Activated CD4-positive, alpha-beta T cell treated with anti-CD3 and anti-CD28 coated beads for 24 hours (primary cell): ENCODE results near the gene DAB2IP.
"Not testable (repeated sequence)": the region's sequence is repeated elsewhere in the genome, so short reads cannot be mapped to it uniquely, and the experiment has no call there.

Experiments
- DNase-seq, 2 donors: peaks; one replicate each; pipeline ENCODE4 v3.0.0-alpha.2; 2020; ENCODE audit warnings: low read depth in 2 of 2

The DAB2IP gene

DNA sequence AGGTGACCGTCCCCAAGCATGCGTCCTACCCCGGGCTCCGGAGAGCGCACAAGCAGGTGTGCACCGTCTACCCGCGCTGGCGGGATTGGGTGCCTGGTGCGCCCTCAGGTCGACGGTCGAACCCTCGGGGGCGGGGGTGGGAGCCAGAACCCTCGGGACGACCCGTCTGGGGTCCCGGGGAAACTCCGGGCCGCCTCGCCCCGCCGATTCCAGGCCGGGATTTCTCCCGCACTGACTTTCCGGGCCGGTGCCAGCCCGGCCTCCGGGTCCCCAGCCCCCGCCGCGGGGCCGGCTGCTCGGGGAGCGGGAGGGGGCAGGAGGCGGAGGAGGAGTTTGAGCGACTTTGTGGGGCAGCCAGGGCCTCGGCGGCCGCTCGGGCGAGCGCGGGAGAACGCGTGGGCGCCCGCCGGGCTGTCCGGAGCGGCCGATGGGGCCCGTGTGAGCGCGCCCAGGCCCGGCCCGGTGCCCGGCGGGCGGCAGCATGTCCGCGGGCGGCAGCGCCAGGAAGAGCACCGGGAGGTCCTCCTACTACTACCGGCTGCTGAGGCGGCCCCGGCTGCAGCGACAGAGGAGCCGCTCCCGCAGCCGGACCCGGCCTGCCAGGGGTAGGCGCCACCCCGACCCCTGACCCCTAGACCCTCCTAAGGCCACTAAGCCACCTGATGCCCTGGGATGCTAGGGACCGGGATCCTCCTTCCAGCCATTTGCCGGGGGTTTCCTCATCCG, at the start of gene DAB2IP:
TSS of gene DAB2IP (plus strand) at position 340 of the 726 bp plus-strand sequence. CDS start at position 482, 142 bp downstream.
- DNase-seq: no peak

DNA sequence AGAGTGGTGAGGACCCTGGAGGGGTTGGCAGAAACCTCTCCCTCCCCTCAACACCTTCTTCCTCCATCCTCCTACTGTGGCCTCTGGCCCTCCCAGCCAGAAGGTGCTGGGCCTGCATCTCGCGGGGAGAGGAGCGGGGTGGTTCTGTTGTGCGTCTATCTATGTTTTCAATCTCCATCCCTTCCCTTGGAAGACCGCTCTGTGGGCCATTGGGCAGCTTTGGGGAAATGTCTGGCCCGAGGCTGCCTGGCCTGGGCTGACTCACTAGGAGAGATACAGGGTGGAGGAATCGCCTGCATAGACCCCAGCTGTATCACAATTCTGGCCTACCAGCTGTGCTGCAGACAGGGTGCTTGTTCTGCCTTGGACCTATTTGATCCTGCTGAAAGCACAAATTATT, 48.4 kb upstream of the DAB2IP start:
- DNase-seq: no peak

DNA sequence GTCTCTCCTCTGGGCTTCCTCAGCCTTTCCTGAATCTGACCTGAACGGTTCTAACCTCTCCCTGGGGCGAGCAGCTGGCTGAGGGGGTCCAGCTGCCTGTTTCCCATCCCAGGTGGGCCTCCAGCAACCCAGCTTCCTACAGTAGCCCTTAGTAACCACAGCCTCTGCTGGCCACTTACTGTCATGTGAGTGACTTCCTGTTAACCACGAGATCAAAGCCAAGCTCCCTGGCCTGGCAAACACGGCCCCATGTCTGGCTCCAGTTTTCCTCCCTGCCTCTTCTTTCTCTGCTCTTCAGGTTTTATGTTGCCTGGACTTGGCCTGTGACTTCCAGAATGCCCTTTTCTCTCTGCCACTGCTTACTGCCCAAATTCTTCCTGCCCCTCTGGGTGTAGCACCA, 47.2 kb upstream of the DAB2IP start:
- no peak for DNase-seq

DNA sequence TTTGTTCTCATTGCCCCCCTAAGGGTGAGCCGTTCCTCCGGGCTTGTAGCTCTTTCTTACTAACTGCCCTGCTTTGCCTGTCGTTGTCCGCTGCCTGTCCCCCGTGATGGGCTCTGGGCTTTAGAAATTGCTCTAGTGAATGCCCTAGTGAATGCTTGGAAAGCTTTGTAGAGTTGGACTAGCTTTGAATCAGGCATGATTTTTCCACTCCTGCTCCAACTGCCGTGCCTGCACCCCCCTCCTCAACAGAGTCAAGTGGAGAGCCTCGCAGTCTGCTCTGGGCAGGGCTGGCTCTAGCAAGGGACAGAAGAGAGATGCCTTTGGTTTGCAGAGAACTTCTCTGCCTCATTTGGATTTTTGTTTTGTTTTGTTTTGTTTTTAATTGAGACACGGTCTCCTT, 46.8 kb upstream of the DAB2IP start:
- no peak for DNase-seq

DNA sequence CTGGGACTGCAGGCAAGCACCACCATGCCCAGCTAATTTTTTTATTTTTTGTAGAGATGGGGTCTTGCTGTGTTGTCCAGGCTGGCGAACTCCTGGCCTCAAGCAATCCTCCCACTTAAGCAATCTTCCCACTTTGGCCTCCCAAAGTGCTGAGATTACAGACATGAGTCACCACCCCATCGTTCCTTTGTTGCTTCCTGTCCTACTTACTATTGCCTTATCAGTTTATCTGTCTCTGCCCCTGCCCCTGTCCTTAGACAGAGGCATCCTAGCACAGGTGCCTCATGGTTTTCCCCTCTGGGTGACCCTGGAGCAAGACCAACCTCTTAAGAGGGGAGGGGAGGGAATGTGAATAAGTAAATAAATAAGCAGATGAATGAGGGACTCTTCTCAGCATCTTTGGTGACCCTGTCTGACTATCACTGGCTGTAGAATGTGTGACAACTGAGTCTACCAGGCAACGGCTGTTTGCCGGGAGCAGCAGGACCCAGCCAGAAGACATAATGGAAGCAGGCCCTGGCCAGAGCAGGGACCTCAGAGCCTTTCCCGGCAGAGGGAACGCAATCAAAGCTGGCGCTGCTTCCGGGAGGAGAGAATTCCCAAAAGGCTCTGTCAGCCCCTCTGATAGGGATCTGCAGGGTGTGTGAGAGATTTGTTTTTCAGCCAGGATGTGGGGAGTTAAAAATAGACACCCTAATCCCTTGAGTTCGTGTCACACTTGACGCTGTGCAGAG, 43.8 kb upstream of the DAB2IP start:
- no peak for DNase-seq

DNA sequence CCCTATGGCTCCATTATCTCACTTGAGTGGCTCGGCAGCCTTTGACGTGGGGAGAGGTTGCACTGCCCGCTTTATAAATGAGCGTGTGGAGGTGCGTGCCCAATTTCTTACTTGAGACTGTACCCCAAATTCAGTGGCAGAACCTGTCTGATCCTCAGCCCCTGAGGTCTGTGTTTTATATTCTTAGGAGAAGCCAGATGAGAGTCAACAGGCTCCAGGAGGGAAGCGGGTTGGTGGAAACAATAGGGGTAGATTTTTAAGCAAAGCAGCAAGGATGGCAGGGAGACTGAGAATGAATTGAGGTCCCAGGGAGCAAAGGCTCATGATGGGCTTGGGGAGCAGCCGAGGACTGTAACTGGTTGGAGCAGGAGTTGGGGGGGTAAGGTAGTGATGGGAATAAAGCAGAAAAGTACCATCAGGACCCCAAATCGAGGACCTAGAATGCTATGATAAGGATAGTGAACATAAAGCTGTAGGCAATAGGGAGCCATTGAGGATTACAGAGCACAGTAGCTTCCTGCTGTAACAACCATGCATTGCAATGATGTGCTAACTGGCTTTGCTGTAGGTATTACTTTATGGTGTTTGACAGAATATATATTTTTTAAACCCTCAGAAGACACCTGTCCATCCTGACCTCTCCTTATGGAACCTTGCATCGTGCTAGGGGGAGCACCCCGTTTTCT, 43.1 kb upstream of the DAB2IP start:
- no peak for DNase-seq

DNA sequence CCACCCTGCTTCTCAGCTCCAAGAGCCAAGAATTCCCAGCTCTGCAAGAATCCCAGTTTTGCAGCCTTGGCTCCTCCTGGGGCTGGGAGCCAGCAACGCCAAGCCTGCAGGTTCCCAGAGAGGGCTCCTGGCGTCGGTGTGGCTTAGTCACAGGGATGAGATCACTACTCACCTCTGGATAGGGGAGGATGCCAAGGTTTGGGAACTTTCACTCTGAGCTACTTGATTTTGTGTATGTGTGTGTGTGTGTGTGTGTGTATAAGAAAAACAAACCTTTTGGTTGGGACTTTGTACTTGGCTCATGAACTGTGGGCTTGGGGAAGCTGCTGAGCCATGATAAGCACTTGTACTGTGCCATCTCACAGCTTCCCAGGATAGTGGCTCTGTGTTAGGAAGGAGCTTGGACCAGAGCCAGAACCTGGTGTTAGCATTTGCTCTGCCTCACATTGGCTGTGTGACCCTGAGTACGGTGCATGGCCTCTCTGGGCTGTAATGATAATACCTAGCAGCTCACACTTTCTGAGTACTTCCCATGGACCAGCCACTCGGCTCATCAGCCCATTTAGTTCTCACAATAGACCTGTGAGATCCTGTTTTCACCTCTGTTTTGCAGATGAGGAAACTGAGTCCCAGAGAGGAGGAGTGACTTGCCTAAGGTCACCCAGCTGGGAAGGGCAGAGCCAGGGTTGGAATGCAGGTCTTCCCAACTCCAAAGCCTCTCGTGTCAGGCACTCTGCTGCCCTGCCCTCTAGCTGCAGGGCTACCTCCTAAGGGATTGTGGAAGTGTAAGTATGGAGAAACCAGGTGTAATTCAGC, 41.4 kb upstream of the DAB2IP start:
- no peak for DNase-seq

DNA sequence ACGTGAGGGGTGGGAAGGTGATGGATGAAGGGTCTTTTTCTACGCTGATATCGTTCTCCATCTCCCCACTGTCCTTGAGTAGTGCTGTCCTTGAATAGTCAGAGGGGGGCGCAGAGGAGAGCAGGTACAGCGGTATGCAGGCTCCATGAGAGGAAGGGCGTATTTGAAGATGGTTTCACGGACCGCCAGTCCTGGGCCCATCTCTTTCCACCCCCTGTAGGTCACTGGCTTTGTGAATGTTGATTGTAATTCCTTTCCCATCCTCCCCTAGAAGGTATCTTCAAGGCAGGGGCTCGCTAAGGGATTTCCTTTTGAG, 40.8 kb upstream of the DAB2IP start:
- DNase-seq: no peak

DNA sequence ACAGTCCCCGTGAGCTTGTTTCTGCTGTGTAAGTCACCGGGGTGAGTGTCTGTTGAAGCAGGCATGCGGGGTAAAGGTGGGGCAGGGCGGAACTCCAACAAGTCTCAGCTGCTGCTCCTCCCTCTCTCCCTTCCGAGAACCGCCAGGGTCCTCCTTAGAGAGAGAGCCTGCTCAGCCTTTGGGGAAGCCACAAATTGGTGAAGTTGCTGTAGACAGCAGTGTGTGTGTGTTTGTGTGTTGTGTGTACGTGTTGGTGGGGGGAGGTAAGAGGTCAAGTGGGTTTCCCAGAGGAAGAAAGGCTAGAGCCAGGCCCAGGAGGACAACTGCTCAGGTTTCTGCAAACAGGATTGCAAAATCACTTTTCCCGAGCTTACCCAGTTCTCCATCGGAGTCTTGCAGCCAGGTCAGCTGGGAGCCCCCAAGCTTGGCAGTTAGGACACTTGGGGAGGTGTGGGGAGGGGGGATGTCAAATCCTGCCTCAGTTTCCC, 38.9 kb upstream of the DAB2IP start:
- no peak for DNase-seq

DNA sequence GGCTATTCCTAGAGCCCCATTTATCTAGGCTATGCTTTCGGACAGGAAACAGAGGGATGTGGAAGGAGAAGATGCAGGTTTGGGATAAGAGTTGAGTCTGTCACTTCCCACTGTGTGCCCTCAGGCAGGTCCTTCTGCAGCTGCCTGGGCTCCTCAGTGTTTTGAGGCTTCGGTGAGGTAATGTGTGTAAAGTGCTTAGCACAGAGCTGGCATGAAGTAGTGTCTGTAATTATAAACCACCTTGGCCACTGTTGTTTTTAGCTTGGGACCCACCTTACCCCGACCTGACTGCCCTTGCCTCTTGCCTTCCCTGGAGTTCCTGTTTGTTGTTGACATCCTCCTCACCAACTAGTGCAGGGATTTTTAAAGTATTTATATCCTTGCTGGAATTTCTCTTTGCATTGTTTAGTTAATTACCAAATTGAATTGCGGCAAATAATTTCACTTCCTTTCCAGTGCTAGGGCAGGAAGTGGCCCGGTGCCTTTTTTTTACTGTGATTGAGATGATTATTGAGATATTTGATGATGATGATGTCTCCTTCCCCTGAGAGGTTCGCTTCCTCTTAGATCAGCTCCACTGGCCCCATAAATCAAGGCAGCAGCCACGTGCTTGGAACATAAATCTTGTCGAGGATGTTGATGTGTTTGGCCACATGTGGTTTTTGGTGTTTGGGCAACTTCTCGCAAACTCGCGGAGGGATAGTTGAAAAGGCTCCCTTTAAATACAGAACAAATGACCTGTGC, 38.3 kb upstream of the DAB2IP start:
- no peak for DNase-seq

DNA sequence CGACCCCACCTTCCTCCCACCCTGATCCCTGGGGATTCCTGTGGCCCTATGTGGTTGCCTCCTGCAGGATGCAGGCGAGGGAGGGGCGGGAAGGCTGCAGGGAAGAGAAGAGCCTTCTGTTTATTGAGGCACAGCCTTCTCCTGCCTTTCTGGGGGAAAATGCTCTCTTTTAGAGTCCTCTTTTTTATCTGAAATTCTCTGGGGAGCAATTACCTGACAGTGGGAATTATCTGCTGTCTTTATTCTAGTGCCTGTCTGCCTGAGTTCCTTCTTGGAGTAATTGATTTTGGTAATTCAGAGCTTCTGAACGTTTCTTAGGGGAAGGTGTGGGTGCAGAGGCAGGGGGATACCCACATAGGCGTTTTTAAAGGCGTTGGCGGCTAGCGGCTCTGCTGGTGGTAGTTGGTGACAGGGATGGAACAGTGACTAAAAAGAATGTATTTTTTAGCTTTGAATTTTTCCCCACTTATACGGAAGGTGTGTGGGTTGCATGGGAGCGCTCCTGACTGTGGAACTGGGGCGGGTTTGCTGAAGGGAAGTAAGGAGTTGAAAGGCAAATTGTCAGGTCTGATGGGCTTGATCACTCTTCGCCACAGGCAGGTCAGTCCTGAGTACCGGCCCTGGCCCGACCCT, 35.2 kb upstream of the DAB2IP start:
- DNase-seq: no peak

DNA sequence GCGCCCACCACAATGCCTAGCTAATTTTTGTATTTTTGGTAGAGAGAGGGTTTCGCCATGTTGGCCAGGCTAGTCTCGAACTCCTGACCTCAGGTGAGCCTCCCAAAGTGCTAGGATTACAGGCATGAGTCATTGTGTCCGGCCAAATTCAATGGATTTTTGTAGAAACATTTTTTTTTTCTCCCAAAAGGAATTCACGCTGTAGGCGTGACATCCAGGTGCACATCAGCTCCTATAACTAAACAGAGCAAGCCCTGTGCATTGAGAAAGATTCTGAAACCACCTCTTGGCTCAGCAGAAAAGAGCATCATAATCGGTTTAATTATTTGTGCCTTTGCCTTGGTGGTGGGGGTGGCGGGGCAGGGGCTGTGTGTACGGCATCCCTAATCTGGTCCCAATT, 32.9 kb upstream of the DAB2IP start:
- DNase-seq: no peak

DNA sequence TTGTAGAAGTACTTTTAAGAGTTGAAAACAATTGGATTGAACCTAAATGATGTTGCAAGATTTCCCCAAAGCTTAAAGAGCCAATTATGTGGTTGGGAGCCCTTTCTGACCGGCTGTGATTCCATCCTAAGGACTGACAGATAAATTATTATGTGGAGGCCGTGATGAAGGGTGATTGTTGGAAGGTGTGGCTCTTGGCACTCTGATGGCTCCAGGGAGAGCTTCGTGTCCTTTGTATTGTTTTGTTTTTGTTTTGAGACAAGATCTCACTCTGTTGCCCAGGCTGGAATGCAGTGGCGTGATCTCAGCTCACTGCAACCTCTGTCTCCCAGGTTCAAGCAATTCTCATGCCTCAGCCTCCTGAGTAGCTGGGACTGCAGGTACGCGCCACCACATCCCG, 32.5 kb upstream of the DAB2IP start:
- not testable (repeated sequence) for DNase-seq

DNA sequence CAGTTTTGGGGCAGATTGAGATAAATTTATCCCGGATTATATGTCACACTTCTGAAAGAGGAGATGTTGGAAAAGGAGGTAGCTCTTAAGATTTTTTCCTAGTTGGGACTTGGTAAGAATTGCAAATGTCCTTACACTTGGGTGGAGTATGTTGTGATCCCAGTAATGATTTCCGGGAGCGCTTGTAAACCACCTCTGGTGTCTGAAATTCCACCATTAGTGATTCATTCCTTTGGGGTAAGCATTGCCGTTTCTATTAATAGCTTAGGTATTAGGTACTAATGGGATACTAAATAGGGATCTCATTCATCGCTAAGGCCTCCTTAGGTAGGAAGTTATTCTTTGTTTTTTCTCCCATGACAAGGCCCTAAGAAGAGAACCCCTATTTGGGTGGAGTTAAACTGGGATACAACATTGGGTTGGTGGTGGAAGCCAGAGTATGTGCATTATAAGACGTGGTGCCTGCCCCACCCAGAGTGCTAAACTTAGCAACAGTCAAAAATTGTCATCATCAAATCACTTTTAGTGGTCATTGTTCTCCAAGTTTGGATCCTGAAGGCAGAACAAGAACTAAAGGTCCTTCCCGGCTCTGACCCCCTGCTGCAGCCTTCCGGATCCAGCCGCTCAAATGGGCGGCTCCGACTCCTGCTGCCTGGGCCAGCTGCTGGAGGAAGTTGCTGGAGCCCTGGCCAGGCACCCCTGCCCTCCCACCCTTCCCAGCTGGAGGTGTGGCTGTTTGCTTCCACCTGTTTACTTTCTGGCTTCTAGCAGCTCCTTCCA, 31.7 kb upstream of the DAB2IP start:
- no peak for DNase-seq

DNA sequence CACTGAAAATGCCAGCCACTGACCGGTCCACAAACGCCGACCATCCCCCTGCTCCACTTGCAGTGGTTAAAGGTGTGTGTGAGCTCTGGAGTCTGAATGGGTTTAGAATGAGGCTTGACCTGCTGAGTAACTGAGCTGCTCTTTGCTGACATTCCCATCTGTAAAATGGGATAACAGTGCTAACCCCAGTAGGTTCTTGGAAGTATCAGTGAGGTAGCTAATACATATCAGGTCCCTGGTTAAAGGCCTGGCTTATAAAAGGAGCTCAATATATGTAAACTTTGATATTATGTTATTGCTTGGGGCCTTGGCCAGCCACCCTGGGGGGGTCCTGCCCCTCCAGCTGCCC, 31.1 kb upstream of the DAB2IP start:
- DNase-seq: no peak

DNA sequence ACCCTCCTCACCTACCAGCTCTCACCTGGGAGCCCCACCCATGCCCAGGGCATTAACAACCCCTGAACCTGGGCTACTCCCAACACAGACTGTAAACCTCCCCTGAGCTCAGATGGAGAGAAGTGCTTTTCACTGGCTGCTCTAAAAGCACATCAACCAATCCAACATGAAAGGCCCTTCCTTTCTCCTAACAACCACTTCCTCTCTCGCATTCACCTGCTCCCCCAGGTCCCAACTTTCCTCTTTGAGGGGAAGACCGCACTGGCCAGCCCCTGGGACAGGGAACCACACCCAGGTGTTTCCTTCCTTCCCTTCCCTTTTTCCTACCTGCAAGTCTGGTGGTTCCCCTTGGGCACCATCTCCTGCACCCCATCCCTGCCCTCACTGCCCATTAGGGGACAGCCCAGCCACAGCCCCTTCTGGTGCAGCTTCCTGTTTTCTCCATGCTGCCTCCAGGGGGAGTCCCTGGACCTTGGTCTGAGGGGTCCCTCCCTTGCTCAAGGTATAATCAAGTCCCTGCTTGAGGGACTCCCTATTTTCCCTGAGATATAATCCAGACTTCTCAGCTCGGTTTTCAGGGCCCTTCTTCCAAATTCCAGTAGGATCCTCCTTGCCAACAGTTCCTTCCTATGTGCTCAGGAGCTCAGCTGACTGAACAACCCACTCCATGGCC, 30.5 kb upstream of the DAB2IP start:
- no peak for DNase-seq

DNA sequence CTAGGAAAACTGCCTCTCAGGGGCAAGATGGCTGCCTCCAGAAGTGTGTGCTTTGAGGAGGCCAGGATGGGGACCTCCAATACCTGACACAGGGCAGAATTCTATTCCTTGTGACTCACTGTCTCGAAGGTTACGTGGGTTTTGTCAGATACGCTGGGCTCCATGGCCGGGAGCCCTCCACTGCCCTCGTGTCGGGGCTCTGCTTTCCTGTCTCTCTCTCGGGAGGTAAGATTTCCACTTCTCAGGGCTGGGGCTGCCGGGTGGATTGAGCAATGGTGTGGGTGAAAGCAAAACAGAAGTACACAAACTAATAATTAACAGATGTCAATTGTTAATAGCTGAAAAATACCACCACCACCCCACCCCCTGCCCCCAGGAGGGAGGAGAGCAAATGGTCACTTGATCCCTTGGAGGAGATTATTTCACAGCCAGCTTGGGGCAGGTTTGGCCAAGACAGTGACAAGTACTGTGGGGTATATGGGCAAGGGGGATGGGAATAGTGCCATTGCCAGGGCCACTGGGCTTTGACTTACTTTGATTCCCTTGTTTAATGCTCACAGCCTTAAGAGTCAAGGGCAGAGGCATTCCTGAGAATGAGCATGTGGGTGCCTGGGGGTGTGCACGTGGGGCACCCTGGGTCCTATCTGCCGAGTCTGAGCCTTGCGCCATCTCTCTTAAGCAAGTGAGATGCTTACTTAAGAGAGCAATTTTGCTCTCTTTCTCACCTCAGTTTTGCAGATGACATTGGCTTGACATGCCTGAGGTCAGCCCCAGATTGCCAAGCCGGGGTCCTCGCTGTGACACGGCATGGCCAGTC, 28.8 kb upstream of the DAB2IP start:
- DNase-seq: no peak

DNA sequence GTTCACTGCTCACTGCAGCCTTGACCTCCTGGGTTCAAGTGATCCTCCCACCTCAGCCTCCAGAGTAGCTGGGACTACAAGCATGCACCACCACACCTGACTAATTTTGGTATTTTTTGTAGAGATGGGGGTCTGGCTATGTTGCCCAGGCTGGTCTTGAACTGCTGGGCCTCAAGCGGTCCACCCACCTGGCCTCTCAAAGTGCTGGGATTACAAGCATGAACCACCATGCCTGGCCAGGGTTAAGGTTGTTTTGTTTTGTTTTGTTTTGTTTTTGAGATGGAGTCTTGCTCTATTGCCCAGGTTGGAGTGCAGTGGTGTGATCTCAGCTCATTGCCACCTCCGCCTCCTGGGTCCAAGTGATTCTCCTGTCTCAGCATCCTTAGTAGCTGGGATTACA, 28.0 kb upstream of the DAB2IP start:
- not testable (repeated sequence) for DNase-seq

DNA sequence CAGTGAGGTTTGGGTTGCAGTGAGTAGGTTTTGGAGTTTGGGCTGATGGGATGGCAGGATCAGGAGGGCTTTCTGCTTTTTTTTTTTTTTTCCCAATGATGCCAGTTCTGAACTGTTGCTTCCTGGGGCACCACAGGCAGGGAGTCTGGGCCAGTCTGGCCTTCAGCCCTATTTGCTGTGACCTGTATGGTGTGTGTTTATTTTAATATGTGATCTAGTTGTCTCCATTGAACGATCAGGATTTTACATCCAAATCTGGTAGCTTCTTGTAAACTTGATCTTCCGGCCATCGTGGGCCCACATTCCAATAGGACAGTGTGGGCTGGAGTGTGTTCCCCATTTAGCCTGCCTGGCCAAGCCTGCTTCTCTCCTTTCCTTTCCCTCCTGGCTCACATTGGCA, 25.8 kb upstream of the DAB2IP start:
- no peak for DNase-seq
